GM18498 (cell line): ENCODE results near the gene ZNF208.
"Not testable (repeated sequence)": the region's sequence is repeated elsewhere in the genome, so short reads cannot be mapped to it uniquely, and the experiment has no call there.

ENCODE experiments used
- ATAC-seq: cut with Tn5 transposase; IDR thresholded peaks from one replicate; pipeline ENCODE4 v1.9.1; 2021; ENCODE audit warnings: mild to moderate bottlenecking, moderate library complexity; ENCODE audit not compliant: unreplicated experiment

The ZNF208 gene

DNA sequence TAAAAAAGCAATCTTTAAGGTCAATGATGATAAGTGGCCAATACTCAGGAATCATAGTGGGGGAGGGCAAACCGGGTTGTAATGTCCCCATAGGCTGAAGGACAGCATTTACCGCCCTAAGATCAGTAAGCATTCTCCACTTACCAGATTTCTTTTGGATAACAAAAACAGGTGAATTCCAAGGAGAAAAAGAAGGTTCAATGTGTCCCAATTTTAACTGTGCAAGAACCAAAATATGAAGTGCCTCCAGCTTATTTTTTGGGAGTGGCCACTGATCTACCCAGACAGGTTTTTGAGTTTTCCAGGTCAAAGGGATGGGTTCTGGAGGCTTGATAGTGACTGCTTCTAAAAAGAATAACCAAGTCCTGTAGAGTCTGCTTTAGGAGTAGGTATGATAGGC, 125.2 kb downstream of the ZNF208 start:
- ATAC-seq = not testable (repeated sequence)

DNA sequence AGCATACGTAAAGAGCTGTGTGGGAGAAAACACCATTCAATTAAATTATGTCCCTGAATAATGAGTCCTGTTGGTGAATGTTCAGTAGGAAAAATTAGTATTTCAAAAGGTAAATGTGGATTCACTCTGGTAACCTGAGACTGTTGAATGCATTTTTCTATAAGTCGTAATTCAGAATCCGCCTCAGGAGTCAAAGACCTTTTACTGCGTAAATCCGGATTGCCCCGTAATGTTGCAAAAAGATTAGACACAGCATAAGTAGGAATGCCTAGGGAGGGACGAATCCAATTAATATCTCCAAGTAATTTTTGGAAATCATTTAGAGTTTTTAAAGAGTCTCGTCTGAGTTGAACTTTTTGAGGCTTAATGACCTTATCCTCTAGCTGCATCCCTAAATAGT, 126.0 kb downstream of the ZNF208 start:
- not testable (repeated sequence) for ATAC-seq

DNA sequence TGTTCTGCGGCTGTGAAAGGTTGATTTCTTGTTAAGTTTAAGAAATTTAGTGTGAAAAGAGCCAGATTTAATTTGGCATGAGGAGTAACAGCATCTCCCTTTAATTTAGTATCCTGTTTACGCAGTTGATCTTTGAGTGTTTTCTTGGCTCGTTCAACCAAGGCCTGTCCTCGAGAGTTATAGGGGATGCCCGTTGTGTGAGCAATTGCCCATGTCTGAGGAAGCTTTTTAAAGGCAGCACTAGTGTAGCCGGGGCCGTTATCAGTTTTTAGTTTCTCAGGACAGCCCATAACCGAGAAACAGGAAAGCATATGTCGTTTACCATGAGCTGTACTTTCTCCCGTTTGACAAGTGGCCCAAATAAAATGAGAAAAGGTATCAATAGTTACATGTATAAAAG, 127.2 kb downstream of the ZNF208 start:
- ATAC-seq = no peak
